NB4 (cell line): ENCODE measurements around the gene CDH13.

ENCODE experiments used
- DNase-seq: peaks from one replicate; pipeline ENCODE4 v3.0.0; 2010; ENCODE audit warnings: low read depth
- H3K4me3 ChIP-seq: one replicate; pipeline ENCODE4 v1.5.1; 2011; ENCODE audit warnings: mild to moderate bottlenecking, low read depth, low read length, moderate library complexity
- MYC ChIP-seq: IDR thresholded peaks from 2 replicates; pipeline ENCODE4 v1.6.1; 2011; ENCODE audit warnings: low read depth, low read length
- POLR2A ChIP-seq: IDR thresholded peaks from 2 replicates; pipeline ENCODE4 v1.6.1; 2011; ENCODE audit warnings: mild to moderate bottlenecking; ENCODE audit not compliant: insufficient read length; ENCODE audit errors: extremely low read depth
- TF ChIP-seq, protein P1 (sequence below): IDR thresholded peaks from one replicate; pipeline ENCODE4 v1.5.1; 2012; ENCODE audit warnings: low read depth, low read length
- TF ChIP-seq, protein P2 (sequence below): IDR thresholded peaks from 2 replicates; pipeline ENCODE4 v1.6.1; 2011; ENCODE audit warnings: low read depth, low read length

Gene CDH13

GRCh38 chr16:83633286-83633685 is 1006.5 kb downstream of the CDH13 start:
- TF ChIP-seq, protein P1, sequence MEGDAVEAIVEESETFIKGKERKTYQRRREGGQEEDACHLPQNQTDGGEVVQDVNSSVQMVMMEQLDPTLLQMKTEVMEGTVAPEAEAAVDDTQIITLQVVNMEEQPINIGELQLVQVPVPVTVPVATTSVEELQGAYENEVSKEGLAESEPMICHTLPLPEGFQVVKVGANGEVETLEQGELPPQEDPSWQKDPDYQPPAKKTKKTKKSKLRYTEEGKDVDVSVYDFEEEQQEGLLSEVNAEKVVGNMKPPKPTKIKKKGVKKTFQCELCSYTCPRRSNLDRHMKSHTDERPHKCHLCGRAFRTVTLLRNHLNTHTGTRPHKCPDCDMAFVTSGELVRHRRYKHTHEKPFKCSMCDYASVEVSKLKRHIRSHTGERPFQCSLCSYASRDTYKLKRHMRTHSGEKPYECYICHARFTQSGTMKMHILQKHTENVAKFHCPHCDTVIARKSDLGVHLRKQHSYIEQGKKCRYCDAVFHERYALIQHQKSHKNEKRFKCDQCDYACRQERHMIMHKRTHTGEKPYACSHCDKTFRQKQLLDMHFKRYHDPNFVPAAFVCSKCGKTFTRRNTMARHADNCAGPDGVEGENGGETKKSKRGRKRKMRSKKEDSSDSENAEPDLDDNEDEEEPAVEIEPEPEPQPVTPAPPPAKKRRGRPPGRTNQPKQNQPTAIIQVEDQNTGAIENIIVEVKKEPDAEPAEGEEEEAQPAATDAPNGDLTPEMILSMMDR, result no peak
- TF ChIP-seq POLR2A (no peak), MYC (no peak)
- TF ChIP-seq, protein P2, sequence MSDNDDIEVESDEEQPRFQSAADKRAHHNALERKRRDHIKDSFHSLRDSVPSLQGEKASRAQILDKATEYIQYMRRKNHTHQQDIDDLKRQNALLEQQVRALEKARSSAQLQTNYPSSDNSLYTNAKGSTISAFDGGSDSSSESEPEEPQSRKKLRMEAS, result no peak
- H3K4me3 ChIP-seq, result no peak overlapping the region
- DNase-seq, result no peak

GRCh38 chr16:83648347-83648746 is 1021.6 kb downstream of the CDH13 start:
- TF ChIP-seq MYC (no peak), POLR2A (no peak)
- TF ChIP-seq, protein P1, result no peak
- TF ChIP-seq, protein P2, result no peak
- no peak for DNase-seq
- H3K4me3 ChIP-seq, result no peak overlapping the region

DNA sequence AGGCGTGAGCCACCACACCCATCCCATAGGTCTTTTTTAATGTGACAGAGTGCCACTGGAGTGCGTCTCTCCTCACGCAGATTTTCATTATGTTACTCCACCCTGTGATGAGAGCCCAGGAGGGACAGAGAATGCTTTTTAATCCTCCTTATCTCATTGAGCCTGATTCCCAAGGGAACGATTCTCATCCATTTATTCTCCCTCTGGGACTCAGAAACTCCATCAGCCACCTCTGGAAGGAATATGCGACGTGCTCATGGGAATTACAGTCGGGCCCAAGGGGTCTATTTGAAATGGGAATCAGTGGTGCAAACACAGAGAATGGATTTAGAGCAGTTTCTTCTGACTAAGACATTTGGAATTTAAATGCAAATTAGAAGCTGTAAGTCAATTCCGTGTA is 1025.1 kb downstream of the CDH13 start:
- no peak overlapping the region for H3K4me3 ChIP-seq
- no peak for TF ChIP-seq MYC
- TF ChIP-seq, protein P1, result no peak
- TF ChIP-seq POLR2A, result no peak
- TF ChIP-seq, protein P2, result no peak
- DNase-seq, result no peak

DNA sequence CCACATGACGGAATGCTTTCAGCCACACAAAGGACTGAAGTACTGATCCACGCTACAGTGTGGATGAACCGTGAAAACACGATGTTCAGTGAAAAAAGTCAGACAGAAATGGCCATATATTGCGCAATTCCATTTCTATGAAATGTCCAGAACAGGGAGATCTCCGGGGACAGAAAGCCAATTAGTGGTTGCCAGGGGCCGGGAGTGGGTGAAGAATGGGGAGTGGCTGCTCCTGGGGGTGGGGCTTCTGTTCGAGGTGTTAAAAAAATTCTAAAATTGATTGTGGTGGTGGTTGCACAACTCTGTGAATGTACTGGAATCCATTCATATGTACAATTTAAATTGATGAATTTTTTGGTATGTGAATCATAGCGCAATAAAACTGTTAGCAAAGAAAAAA is 1026.2 kb downstream of the CDH13 start:
- TF ChIP-seq, protein P1, result no peak
- TF ChIP-seq MYC, result no peak
- TF ChIP-seq POLR2A, result no peak
- TF ChIP-seq, protein P2, result no peak
- no peak overlapping the region for H3K4me3 ChIP-seq
- DNase-seq, result peak; percentile 49

GRCh38 chr16:83653785-83654184 is 1027.0 kb downstream of the CDH13 start:
- TF ChIP-seq, protein P1, result no peak
- TF ChIP-seq, protein P2, result no peak
- TF ChIP-seq POLR2A (no peak), MYC (no peak)
- no peak overlapping the region for H3K4me3 ChIP-seq
- no peak for DNase-seq

DNA sequence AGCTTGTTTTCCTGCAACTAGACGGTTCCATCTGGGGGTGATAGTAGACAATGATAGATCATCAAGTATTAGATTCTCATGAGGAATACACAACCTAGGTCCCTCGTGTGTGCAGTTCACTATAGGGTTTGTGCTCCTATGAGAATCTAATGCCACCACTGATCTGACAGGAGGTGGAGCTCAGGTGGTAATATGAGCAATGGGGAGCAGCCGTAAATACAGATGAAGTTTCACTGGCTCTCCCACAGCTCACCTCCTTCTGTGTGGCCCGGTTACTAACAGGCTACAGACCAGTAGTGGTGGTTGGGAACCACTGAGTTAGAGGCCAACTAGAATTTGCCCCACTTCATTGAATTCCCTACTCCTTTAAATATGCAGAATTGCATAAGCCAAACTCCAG is 1033.5 kb downstream of the CDH13 start:
- DNase-seq, result no peak
- no peak overlapping the region for H3K4me3 ChIP-seq
- TF ChIP-seq, protein P2, result no peak
- no peak for TF ChIP-seq MYC
- TF ChIP-seq, protein P1, result no peak
- no peak for TF ChIP-seq POLR2A
